Stimulated activated naive CD4-positive, alpha-beta T cell treated with Interleukin-2 at 50 U/mL for 16 hours (primary cell): ENCODE data around the gene AIF1L.

Source experiments
- DNase-seq: peaks from one replicate; lab custom pipeline; 2025; lab: John Stamatoyannopoulos, UW

AIF1L gene

GRCh38 chr9:131078427-131079366 lies 17.6 kb upstream of the AIF1L start:
- no peak for DNase-seq

GRCh38 chr9:131080589-131080988 lies 15.7 kb upstream of the AIF1L start:
- no peak for DNase-seq

- no peak for DNase-seq
Observed at GRCh38 chr9:131081868-131082267, 14.5 kb upstream of the AIF1L start.

GRCh38 chr9:131082774-131083512 lies 13.4 kb upstream of the AIF1L start:
- DNase-seq = no peak

GRCh38 chr9:131084661-131085369 lies 11.5 kb upstream of the AIF1L start:
- DNase-seq = no peak

GRCh38 chr9:131085370-131086122 lies 10.8 kb upstream of the AIF1L start:
- DNase-seq = no peak

GRCh38 chr9:131087354-131087893 lies 8.9 kb upstream of the AIF1L start:
- DNase-seq = no peak

GRCh38 chr9:131090025-131090787 lies 6.1 kb upstream of the AIF1L start:
- no peak for DNase-seq

GRCh38 chr9:131091352-131091992 lies 4.9 kb upstream of the AIF1L start:
- DNase-seq = no peak

GRCh38 chr9:131092030-131092429 lies 4.3 kb upstream of the AIF1L start:
- no peak for DNase-seq

- no peak for DNase-seq
Observed at GRCh38 chr9:131092548-131093440, 3.5 kb upstream of the AIF1L start.

GRCh38 chr9:131094015-131094414 lies 2.3 kb upstream of the AIF1L start:
- no peak for DNase-seq

- no peak for DNase-seq
Observed at GRCh38 chr9:131094622-131095021, 1.7 kb upstream of the AIF1L start.

- DNase-seq = no peak
Observed at GRCh38 chr9:131095666-131096268, 564 bp upstream of the AIF1L start.

- no peak for DNase-seq
Observed at GRCh38 chr9:131097126-131097947, 1.0 kb downstream of the AIF1L start.

- DNase-seq = no peak
Observed at GRCh38 chr9:131097948-131098278, 1.6 kb downstream of the AIF1L start.

GRCh38 chr9:131098391-131099101 lies 2.2 kb downstream of the AIF1L start:
- no peak for DNase-seq
